Adipose tissue (tissue), 3 donors: ENCODE results near the gene CMIP. TPM values are rescaled to one million over a fixed set of nuclear protein-coding genes. Genes with fewer than 3 reads are reported as not detected.
"Not testable (repeated sequence)": the region's sequence is repeated elsewhere in the genome, so short reads cannot be mapped to it uniquely, and the experiment has no call there.

ENCODE experiments used
- H3K27ac ChIP-seq: one replicate; pipeline ENCODE4 v1.5.1; 2013; ENCODE audit warnings: low read depth, low read length
- WGBS, 3 donors: extraction: QIAGEN DNeasy Blood & Tissue Kit; methylation state at CpG; one replicate each; pipeline ENCODE4 v1.1.7; 2013; 5-methylcytosine and 5-hydroxymethylcytosine counted together
- polyA plus RNA-seq, 3 donors: library from polyadenylated mRNA; stranded (reverse); fragments of 200-250 nt; gene quantifications; one replicate each; pipeline ENCODE4 v1.2.3, GENCODE V29; 2013
- donor health status: healthy with polysubstance abuse.
- donor health status: Bipolar disorder and iron deficiency.
- donor health status: healthy.

The CMIP gene
- polyA plus RNA-seq, 3 donors = 9.2 to 22.9 (median 13.3) TPM

GRCh38 chr16:81518439-81518757, 73.8 kb downstream of the CMIP start:
- 51 to 77% (median 65%) methylated on average over 8 of the region's 8 CpGs for WGBS, 3 donors
- H3K27ac ChIP-seq = no peak overlapping the region

- WGBS, 3 donors = 69 to 91% (median 69%) methylated on average over 9 of the region's 9 CpGs
- H3K27ac ChIP-seq = no peak overlapping the region
Measured at GRCh38 chr16:81519301-81520150, 74.9 kb downstream of the CMIP start.

- 82 to 90% (median 83%) methylated on average over 4 of the region's 4 CpGs for WGBS, 3 donors
- no peak overlapping the region for H3K27ac ChIP-seq
Measured at GRCh38 chr16:81520151-81520470, 75.5 kb downstream of the CMIP start.

GRCh38 chr16:81520560-81521135, 76.0 kb downstream of the CMIP start:
- H3K27ac ChIP-seq = no peak overlapping the region
- WGBS, 3 donors = 57 to 81% (median 58%) methylated on average over 5 of the region's 5 CpGs

GRCh38 chr16:81521141-81521626, 76.6 kb downstream of the CMIP start:
- WGBS, 3 donors = 72 to 79% (median 76%) methylated on average over 19 of the region's 19 CpGs
- H3K27ac ChIP-seq = no peak overlapping the region

GRCh38 chr16:81522108-81522701, 77.6 kb downstream of the CMIP start:
- no peak overlapping the region for H3K27ac ChIP-seq

GRCh38 chr16:81522851-81523250, 78.2 kb downstream of the CMIP start:
- H3K27ac ChIP-seq = not testable (repeated sequence)
- 97 to 99% (median 97%) methylated on average over 7 of the region's 7 CpGs for WGBS, 3 donors

More at GRCh38 chr16:81522108-81522701, 77.6 kb downstream of the CMIP start:
- 77 to 89% (median 79%) methylated on average over 8 of the region's 8 CpGs for WGBS, 3 donors

GRCh38 chr16:81523387-81524115, 78.9 kb downstream of the CMIP start:
- 72 to 78% (median 73%) methylated on average over 20 of the region's 20 CpGs for WGBS, 3 donors
- H3K27ac ChIP-seq = no peak overlapping the region

- no peak overlapping the region for H3K27ac ChIP-seq
- 76 to 85% (median 80%) methylated on average over 10 of the region's 10 CpGs for WGBS, 3 donors
Measured at GRCh38 chr16:81524382-81524781, 79.8 kb downstream of the CMIP start.

GRCh38 chr16:81524885-81525284, 80.3 kb downstream of the CMIP start:
- not testable (repeated sequence) for H3K27ac ChIP-seq
- 96 to 99% (median 97%) methylated on average over 4 of the region's 4 CpGs for WGBS, 3 donors

GRCh38 chr16:81526199-81526598, 81.6 kb downstream of the CMIP start:
- 65 to 69% (median 68%) methylated on average over 4 of the region's 4 CpGs for WGBS, 3 donors

GRCh38 chr16:81526935-81527334, 82.3 kb downstream of the CMIP start:
- 17 to 51% (median 20%) methylated on average over 9 of the region's 9 CpGs for WGBS, 3 donors
- no peak overlapping the region for H3K27ac ChIP-seq

More at GRCh38 chr16:81526199-81526598, 81.6 kb downstream of the CMIP start:
- H3K27ac ChIP-seq = no peak overlapping the region

GRCh38 chr16:81527477-81528178, 83.0 kb downstream of the CMIP start:
- WGBS, 3 donors = 95 to 99% (median 95%) methylated on average over 7 of the region's 7 CpGs
- H3K27ac ChIP-seq = no peak overlapping the region

- H3K27ac ChIP-seq = no peak overlapping the region
- 96 to 100% (median 100%) methylated on average over 2 of the region's 2 CpGs for WGBS, 3 donors
Measured at GRCh38 chr16:81528256-81528655, 83.6 kb downstream of the CMIP start.

GRCh38 chr16:81530296-81530721, 85.7 kb downstream of the CMIP start:
- 95 to 97% (median 96%) methylated on average over 16 of the region's 16 CpGs for WGBS, 3 donors

GRCh38 chr16:81530814-81531213, 86.2 kb downstream of the CMIP start:
- WGBS, 3 donors = 92 to 94% (median 94%) methylated on average over 12 of the region's 12 CpGs
- no peak overlapping the region for H3K27ac ChIP-seq

More at GRCh38 chr16:81530296-81530721, 85.7 kb downstream of the CMIP start:
- no peak overlapping the region for H3K27ac ChIP-seq

- WGBS, 3 donors = 62 to 89% (median 71%) methylated on average over 11 of the region's 11 CpGs
- no peak overlapping the region for H3K27ac ChIP-seq
Measured at GRCh38 chr16:81531419-81531821, 86.8 kb downstream of the CMIP start.

GRCh38 chr16:81532491-81533174, 88.0 kb downstream of the CMIP start:
- 52 to 91% (median 86%) methylated on average over 19 of the region's 19 CpGs for WGBS, 3 donors
- H3K27ac ChIP-seq = no peak overlapping the region
